Activated T-cell treated with anti-CD3 and anti-CD28 coated beads, Interleukin-2, amount 50 U/mL, for 1 hour (primary cell): ENCODE measurements around the gene CAST.
"Not testable (repeated sequence)": the region's sequence is repeated elsewhere in the genome, so short reads cannot be mapped to it uniquely, and the experiment has no call there.

Source experiments
- DNase-seq: peaks from one replicate; pipeline ENCODE4 v3.0.0-alpha.2; 2020

Gene CAST

DNA sequence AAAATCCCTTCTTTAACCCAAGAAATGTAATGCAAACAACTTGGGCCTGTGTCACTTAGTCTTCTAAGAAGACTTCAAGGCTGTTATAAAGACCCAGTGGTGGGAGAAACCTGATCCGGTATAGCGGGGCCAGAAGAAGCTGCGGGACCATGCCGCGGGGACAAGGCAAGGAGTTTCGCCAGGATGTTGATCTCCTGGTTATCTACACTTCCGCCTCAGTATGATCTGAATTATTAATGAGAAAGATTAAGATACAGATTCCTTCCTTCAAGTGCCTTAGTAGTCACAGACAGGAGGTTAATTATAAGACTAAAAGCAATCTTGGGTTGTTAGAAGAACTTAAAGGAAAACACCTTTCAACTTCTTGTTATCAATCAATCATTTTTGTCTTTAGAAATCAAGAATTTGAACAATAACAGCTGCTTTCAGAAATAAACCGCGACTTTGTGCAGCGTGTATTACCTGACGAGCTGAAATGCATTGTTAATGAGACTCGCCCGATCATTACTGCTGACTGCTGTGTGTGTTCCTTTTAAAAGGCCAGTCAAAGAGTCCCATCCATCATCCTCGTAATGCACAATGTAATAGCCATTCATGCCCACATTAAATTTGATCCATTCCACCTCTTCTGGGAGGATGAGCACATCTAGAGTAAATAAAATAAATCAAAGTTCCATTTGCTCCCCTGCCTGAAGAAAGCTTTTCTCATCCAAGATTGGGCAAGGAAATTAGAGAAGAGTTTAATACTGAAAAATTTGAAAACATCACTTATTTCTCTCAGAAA is 123.3 kb downstream of the CAST start:
- no peak for DNase-seq

DNA sequence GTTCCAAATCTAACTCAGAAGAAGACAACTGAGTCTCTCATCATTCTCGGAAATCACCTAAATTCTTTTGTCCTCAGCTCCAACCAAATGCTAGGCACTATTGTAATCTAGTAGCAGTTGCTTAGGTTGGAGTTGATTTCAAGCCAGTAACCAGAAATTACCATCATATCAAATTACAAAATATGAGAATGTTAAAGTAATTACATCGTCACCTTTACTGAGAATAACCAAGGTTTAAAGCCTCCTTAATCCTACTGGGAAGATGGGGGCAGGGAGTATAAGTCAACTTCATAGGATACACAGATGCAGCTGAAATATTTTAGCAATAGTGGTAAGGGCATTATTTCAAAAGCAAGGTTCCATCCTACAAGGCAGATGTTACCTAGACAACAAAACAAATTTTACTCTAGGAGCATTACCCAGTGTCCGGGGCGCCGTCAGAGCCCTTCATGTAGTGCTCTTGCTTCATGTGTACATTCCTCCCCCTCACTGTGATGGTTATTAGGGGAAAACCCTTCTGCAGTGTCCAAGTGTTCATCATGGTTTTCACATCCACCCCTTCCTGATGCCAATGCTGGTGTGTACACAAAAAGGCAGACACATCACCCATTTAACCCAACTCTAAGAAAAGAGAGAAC is 126.1 kb downstream of the CAST start:
- DNase-seq: no peak

DNA sequence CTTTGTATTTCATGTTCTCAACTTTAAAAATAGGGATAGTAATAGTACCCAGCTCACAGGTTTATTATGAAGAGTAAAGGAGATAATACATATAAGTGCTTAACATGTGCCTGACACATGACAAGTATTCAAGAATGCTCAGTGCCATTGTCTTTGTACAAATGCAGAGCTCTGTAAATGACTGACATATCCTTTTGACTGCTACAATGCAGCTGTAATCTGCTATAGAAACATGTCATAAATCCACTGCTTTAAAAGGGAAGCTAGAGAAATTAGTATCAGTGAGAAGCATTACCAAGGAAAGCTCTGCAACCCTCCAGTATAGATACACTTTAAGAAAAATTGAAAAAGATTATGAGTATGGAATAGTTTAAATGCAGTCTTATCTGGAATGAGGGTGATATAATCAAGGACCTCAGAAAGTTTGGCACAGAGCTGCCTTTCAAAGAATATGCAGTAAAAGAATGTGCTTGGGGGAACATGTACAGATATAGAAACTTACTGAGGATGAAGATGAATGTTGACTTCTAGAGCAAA is 127.7 kb downstream of the CAST start:
- no peak for DNase-seq

DNA sequence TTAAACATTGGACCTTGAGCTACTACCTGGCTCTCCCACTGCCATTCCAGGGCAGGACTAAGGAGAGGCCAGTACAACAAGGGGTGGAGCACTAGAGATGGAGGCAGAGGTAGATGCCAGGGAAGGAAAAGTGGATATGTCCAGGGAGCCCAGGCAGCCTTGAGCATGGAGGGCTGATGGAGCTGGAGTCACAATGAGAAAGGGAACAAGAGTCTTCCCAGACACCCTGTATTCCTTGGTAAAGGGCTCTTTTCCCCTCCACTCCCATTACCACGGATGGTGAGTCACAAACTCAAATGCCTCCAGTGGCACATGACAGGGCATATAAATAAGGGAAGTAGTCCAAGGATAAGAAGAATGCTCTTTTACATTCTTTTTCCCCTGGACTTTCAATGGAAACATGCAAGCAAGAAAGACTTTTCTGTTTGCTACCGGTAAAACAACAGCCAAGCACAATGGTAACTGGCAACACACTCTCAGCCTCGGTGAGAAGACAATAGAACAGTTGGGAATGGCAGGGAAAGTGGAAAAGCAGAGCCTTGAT is 128.9 kb downstream of the CAST start:
- no peak for DNase-seq

DNA sequence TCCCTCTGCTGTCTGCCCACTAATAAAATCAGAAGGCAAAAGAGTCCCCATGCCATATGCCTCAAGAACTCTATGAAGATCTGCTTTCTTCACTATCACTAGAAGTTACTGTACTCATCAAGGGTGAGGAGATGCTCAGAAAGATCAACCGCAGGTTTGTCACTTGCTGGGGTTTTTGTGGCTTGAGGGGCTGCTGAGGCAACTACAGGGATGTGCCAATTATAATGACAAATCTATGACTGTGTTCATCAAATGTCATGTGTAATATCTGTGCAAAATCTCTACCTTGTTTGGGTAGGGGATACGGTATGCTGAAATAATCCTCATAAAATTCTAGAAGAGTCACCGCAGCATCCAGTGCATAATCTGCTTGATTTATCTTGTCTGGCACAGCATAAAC is 132.6 kb downstream of the CAST start:
- DNase-seq: no peak

DNA sequence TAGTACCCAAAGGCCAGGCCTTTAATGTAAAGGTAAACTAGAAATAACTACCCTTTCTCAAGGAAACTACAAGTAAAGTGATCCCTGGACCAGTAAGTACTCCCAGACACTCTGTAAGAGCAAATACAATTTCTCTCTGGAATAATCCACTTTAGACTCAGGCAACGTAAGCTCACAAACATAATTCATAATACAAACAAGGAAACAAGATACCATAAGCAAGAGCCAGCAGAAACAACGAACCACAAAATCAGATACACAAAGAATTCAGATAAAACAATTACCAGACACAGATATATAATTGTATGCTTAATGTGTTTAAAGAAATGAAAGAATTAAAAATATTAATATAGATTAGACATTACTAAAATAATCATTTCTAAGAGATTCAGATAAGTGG is 133.4 kb downstream of the CAST start:
- no peak for DNase-seq

DNA sequence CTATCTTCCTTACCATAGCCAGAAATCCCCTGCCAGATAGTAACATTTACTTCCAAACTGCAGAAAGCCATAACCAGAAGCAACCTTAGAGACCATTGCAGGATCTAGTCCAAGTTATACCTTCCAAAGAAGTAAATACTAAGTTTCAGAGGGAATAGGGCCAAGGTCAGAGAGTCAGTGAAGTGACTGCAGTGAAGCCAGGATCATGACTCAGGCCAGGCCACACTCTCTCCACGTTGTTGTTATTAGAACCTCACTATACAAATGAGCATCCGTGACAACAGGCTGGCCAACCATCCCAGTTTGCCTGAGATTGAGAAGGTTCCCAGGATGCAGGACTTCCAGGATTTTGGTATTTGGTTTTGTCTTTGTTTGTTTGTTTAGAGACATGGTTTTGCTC is 134.3 kb downstream of the CAST start:
- no peak for DNase-seq

DNA sequence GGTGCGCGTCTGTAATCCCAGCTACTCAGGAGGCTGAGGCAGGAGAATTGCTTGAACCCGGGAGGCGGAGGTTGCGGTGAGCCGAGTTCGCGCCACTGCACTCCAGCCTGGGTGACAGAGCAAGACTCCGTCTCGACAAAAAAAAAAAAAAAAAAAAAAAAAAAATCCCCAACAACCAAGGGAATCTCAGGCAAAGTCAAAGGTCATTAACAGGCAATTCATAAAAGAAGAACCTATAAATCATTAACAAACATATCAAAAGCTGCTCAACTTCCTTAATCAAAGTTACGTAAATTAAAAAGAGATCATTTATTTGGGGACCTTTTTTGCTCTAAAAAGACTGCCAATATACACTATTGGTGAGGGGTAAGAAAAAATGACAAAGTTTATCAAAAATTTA is 139.5 kb downstream of the CAST start:
- not testable (repeated sequence) for DNase-seq

DNA sequence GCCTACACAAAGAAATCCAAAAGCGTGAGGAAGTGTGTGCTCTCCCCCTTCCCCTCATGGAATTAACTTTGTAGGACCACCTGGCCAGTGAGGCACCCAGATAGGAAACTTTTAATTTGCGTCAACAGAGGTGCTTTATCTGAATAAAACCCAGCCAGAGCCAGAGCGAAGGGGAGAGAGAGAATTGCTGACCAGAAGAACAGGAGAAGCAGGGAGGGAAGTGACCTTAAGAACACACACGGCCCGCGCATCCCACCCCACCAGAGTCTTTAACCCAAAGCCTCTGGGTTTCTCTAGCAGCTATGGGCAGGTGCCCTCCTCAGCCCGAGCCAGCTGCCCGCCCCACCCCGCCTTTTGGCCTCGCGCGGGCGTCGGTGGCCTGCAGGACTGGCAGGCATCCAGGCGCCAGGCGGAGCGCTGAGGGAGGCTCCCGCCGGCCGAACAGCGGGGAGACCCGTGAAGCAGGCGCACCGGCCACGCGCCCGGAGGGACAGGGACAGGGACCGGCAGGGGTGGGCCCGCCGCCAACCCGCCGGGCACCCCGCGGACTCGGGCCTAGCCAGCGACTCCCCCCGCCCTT is 145.0 kb downstream of the CAST start:
- DNase-seq: no peak

DNA sequence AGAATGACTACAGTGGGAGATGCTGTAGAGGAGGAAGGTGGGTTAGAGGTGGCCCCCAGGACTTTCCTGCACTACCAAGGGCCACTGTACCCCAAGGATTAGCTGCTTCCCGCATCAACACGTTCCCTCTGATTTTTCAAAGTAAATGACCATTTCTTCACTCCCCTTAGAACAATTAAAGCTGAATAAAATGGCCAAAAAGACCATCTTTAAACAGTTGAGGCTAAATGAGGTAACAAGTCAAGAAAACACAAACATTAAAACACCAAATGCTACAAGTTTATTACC is 146.3 kb downstream of the CAST start:
- DNase-seq: no peak

DNA sequence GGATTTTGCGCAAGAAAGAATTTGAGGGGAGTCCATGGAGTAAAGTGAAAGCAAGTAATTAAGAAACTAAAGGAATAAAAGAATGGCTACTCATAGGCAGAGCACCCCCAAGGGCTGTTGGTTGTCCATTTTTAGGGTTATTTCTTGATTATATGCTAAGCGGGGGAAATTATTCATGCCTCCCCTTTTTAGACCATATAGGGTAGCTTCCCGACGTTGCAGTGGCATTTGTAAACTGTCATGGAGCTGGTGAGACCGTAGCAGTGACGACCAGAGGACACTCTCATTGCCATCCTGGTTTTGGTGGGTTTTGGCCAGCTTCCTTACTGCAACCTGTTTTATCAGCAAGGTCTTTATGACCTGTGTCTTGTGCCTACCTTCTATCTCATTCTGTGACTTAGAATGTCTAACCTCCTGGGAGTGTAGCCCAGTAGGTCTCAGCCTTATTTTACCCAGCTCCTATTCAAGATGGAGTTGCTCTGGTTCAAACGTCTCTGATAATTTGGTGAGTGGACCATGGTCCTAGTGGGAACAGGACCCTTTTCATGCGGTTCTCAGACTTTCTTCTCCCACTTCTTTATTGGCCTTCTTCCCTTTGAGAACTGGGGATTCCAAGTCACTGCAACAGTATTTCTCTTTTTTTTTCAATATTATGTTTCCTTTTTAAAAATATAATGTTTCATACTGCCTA is 146.8 kb downstream of the CAST start:
- no peak for DNase-seq

DNA sequence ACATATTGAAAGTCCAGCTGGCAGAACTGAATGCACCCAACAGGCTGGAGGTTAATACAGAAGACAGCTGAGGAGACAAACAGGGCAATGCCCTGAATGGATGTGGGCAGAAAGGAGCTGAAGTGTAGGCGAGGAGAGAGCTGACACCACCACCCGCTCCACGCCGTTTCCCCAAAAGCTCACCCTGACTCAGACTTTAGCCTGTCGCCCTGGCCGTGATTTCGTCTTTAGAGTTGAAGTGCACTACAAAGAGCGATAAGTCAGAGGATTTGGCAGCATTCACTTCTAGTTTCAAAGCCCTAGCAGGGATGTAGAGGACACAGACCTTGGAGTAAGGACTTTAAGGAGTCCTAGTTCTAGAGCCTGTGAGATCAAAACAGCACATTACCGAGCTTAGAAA is 147.7 kb downstream of the CAST start:
- peak; percentile 36 for DNase-seq

DNA sequence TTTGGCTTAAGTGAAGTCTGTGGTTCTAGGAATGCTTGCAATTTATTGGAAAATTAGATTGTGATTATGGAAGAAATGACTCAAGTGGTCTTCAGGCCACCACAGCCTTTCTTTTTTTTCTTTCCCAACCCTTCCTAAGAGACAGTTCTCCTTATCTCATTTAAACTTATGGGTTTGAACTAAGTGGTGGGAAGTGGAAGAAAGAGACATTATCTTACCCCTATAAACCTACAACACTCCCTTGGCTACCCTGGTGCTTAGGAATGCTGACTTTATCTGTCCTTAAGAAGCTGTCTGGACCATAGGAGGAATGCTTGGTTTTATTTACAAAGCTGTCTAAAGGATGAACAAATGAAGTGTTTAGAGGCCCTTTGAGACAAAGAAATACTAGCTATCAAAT is 150.7 kb downstream of the CAST start:
- no peak for DNase-seq

DNA sequence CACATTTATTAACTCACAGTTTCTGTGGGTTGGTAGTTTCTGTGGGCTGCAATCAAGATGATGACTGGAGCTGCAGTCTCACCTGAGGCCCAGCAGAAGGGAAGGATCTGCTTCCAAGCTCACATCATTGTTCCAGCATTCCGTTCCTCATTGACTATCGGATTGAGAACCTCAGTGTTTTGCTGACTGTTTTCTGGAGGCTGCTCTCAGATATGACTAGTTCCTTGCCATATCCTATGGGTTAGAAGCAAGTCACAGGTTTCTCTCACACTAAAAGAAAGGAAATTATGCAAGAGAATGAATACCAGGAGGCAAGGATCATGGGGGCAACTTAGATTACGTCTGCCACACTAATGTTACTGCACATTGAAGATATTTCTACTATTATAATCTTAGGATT is 151.9 kb downstream of the CAST start:
- DNase-seq: no peak

DNA sequence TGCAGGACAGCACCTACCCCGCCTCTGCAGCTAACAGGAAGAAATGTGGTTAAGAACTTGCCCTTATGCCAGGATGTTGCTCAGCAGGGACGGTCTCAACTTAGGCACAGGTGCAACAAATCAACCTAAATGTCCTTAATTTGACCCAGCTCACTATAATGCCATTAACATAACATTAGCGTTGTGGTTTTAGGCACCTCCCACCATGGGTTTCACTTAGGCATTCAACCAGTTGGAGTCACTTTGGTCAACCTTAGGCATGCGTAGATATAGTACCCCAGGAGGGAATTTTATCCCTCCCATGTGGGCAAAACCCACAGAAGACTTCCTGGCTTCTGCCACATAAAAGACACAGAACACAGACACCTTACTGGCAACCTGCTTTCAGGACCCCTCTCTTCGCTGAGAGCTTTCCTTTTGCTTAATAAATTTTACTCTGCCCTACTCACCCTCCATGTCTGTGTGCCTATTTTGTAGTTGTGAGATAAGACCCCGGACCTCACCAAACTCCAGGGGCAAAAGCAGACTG is 154.3 kb downstream of the CAST start:
- peak; percentile 34 for DNase-seq

DNA sequence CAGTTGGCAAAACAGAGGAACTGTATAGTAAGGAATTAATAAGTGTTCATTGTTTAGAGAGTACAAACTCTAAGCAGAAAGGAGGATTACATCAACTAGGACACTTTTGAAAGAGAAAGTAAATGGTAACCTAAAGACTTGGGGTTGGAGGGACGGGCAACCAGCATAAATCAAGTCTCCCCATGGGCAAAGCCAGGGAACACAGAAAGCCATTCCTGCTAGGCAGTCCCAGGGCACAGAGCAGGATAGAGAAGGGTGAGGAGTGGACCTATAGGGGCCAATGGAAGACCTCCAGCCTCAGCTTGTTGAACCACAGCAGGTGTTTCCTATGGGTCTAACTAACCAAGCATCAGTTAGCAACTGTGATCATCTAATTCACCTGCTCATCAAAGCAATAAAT is 154.8 kb downstream of the CAST start:
- DNase-seq: peak; percentile 25

DNA sequence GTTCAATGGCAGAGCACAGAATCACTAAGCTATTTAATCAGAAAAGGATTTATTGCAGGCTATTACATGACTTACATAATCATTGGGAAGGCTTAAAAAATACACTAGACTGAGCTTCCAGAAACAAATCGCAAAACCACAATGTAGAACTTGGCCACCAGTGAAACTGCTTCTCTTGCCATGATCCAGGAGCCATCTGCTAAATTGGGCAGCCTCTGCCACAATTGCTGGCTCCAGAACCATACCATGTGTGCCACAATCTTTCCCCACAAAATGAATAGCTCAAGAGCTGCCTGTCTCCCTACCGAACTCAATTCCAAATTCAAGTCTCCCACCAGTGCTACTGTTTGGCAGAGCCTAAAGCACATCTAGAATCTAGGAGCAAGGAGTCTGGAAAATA is 155.3 kb downstream of the CAST start:
- no peak for DNase-seq

DNA sequence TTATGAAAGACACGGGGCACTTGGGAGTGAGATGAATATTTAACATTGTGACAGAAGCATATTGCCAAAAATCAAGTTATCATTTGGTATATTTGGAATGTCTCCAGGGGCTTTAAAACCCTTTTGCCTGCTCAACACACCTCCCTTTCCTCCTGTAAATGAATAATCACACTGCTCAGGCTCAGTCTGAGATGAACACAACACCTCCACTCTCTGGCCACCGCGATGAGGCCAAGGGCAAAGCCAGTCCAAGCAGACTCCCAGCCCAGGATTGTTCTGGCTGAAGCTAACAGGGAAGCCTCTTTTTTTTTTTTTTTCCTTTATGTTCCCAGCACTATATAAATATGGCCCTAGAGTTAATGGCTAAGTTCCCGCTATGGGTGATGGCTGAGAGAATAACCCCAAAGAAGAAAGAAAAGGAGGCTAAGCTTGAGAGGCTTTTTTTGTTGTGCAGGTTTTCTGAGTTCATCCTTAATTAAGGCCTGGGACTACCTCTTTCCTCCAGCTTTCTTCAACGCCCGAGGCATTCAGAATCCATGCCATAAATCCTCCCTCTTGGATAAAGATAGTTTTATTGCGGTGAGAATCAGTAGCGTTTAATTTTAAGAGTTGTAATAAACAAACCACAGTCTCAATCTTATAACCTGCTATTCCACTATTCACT is 156.1 kb downstream of the CAST start:
- no peak for DNase-seq

DNA sequence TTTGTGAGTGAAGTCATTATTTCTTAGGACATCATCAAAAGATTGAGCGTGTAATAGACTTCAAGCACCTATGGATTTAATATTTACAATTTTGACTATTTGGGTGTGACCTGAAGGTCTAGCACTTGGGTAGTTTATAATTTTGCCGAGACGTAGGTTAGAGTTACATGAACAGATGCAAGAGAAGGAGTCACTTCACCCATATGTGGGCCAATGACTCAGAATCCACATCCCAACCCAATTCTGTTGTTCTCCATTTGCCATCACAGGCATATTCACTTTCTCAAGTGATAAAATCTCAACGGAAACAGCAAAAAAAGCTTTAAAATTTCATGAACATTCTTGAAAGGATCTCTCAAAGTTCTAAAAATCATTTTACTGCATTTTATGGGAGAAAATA is 157.6 kb downstream of the CAST start:
- DNase-seq: no peak

DNA sequence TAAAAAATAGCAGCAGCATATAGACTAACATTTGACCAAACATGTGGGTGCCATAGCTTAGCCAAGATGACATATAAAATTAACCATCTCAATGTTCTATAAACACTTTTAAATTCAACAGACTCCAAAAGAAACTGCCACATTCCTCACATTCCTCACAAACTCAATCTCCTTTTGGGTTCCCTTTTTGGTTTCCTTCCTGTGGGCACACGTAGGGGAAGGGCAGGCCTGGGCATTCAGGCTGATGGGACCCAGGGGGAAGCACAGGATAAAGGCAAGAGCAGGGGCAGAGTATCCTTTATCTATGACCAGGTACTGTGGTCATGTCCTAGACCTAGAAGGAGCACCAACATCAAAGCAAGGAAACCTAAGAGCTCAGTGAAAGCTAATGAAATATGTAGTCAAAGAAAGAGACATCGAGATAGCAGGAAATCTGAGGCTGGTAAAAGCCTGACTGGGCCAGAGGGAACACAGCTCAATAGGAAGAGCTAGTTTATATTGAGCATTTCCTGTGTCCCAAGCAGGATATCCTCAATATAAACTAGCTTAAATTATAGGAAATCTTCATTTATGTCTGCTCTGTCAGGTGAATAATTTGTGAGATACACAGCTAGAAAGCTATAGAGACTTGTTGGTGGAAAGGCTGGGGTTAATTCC is 159.2 kb downstream of the CAST start:
- DNase-seq: no peak

DNA sequence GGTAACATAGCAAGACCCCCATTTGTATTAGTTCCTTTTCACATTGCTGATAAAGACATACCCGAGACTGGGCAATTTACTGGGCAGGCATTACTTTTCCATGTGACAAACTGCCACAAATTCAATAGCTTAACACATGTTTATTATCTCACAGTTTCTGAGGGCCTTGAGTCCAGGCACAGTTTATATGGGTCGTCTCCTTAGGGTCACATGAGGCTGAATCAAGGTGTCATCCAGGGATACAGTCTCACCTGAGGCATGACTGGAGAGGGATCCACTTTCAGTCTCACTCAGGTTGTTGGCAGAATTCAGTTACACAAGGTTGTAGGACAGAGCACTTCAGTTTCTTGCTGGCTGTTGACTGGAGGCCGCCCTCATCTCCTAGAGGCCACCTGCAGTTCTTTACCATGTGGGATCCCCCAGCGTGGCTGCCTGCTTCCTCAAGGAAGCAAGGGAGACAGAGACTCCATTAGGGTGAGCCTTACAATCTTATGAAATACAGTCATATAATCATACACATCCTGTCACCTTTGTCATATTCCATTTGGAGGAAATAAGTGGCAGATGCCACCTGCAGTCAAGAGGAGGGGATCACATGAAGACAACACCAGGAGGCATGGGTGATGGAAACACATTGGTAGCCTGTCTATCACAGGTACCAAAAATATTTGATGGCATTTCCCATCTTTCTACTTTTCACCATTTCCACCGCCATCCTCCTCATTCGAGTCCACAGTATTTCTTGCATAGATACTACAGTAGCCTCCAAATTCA is 160.7 kb downstream of the CAST start:
- no peak for DNase-seq
